Lung (tissue), 12 donors: ENCODE data around the gene RELT. TPM values are rescaled to one million over a fixed set of nuclear protein-coding genes. Genes with fewer than 3 reads are reported as not detected.

Experiments used
- ATAC-seq: fragments of 200-7000 bp; cut with Tn5 transposase; one replicate; pipeline ENCODE4 v1.9.1; 2020; ENCODE audit warnings: moderate number of reproducible peaks; ENCODE audit not compliant: insufficient read depth, low FRiP score
- DNase-seq, 3 donors: peaks; one replicate each; pipeline ENCODE4 v3.0.0-alpha.2; 2013 to 2017
- H3K27ac ChIP-seq, 2 donors: one replicate each; pipeline ENCODE4 v1.5.1; 2013; ENCODE audit warnings: mild to moderate bottlenecking in 2 of 2, moderate library complexity in 2 of 2, control low read depth in 1 of 2, inconsistent platforms in 1 of 2, low read depth in 1 of 2, low read length in 1 of 2
- H3K27me3 ChIP-seq, 3 donors: one replicate each; pipeline ENCODE4 v1.5.1; 2013; ENCODE audit warnings: low read length in 2 of 3; ENCODE audit not compliant: control insufficient read depth in 3 of 3, insufficient read depth in 3 of 3
- H3K36me3 ChIP-seq, 4 donors: one replicate each; pipeline ENCODE4 v1.5.1; 2013; ENCODE audit warnings: low read length in 4 of 4, mild to moderate bottlenecking in 1 of 4, moderate library complexity in 1 of 4; ENCODE audit not compliant: control insufficient read depth in 4 of 4, insufficient read depth in 4 of 4
- H3K4me1 ChIP-seq, 5 donors: one replicate each; pipeline ENCODE4 v1.5.1; 2013; ENCODE audit warnings: low read length in 5 of 5, mild to moderate bottlenecking in 2 of 5, moderate library complexity in 1 of 5; ENCODE audit not compliant: control insufficient read depth in 5 of 5, insufficient read depth in 5 of 5
- H3K4me3 ChIP-seq: one replicate; pipeline ENCODE4 v1.5.1; 2013; ENCODE audit warnings: mild to moderate bottlenecking, control low read depth, moderate library complexity
- H3K9ac ChIP-seq, 2 donors: one replicate each; pipeline ENCODE4 v1.5.1; 2013; ENCODE audit warnings: low read length in 2 of 2, control low read depth in 1 of 2; ENCODE audit not compliant: insufficient read depth in 1 of 2
- H3K9me3 ChIP-seq, 4 donors: one replicate each; pipeline ENCODE4 v1.5.1; 2013; ENCODE audit warnings: low read length in 3 of 4, mild to moderate bottlenecking in 1 of 4, moderate library complexity in 1 of 4; ENCODE audit not compliant: control insufficient read depth in 4 of 4, insufficient read depth in 3 of 4
- CTCF ChIP-seq: IDR thresholded peaks from 2 replicates; pipeline ENCODE4 v1.5.1; 2012; ENCODE audit warnings: mild to moderate bottlenecking; ENCODE audit errors: control extremely low read depth, extremely low read depth
- WGBS, 2 donors: extraction: QIAGEN DNeasy Blood & Tissue Kit; methylation state at CpG; one replicate each; pipeline ENCODE4 v1.1.7; 2013; 5-methylcytosine and 5-hydroxymethylcytosine counted together
- polyA plus RNA-seq, 2 donors: library from polyadenylated mRNA; stranded (reverse); fragments of 200-250 nt; gene quantifications; one replicate each; pipeline ENCODE4 v1.2.1, GENCODE V29; 2013
- total RNA-seq, 2 donors: library from RNA; depleted of rRNA in 1 of 2; stranded (reverse); fragments of >200 nt in 1 of 2; gene quantifications; one replicate each; pipeline ENCODE4 v1.2.1, GENCODE V29; 2014 to 2021
- donor health status: control.
- donor health status: control.
- donor health status: Bipolar disorder and iron deficiency.
- donor health status: healthy.
- donor health status: DM: yes; HTN: yes; CAD: no.

The RELT gene
- total and polyA plus RNA-seq, 4 donors = 6.0 to 25.4 (median 16.1) TPM

- peaks cover 2 to 6% (median 3%) of the 10 kb centered on the region in 4 donors for H3K36me3 ChIP-seq
- no peak for ATAC-seq
- TF ChIP-seq CTCF = no peak
- H3K27me3 ChIP-seq = no peaks in the 10 kb centered on the region
- H3K9me3 ChIP-seq = no peaks in the 10 kb centered on the region
- no peak overlapping the region for H3K27ac ChIP-seq
- no peak overlapping the region for H3K4me3 ChIP-seq
- DNase-seq = no peak
- no peak overlapping the region for H3K9ac ChIP-seq
- WGBS, 2 donors = 95 to 96% methylated on average over 4 of the region's 4 CpGs
- peaks cover 0 to 9% (median 0%) of the 10 kb centered on the region in 5 donors for H3K4me1 ChIP-seq
These were observed 39.8 kb downstream of the RELT start for GRCh38 chr11:73415854-73416615.

- no peak for TF ChIP-seq CTCF
- ATAC-seq (no peak), DNase-seq (no peak)
These were observed 40.6 kb downstream of the RELT start for GRCh38 chr11:73416786-73417185.

GRCh38 chr11:73420136-73420535 lies 43.9 kb downstream of the RELT start:
- Histone ChIP-seq H3K9me3 (no peaks in the 10 kb centered on the region), H3K27me3 (no peaks in the 10 kb centered on the region), H3K36me3 (peaks cover 0 to 6% (median 0%) of the 10 kb centered on the region in 4 donors), H3K9ac (no peak overlapping the region), H3K4me1 (peaks cover 0 to 10% (median 0%) of the 10 kb centered on the region in 5 donors), H3K4me3 (no peak overlapping the region), H3K27ac (no peak overlapping the region)
- ATAC-seq (no peak), DNase-seq (no peak)
- no peak for TF ChIP-seq CTCF

More at GRCh38 chr11:73416786-73417185, 40.6 kb downstream of the RELT start:
- no peak overlapping the region for H3K4me3 ChIP-seq
- H3K9me3 ChIP-seq = no peaks in the 10 kb centered on the region
- no peak overlapping the region for H3K9ac ChIP-seq
- peaks cover 0 to 14% (median 0%) of the 10 kb centered on the region in 5 donors for H3K4me1 ChIP-seq
- 98 to 100% methylated on average over 2 of the region's 2 CpGs for WGBS, 2 donors
- peaks cover 0 to 6% (median 0%) of the 10 kb centered on the region in 4 donors for H3K36me3 ChIP-seq
- H3K27ac ChIP-seq = no peak overlapping the region
- no peaks in the 10 kb centered on the region for H3K27me3 ChIP-seq
